HG02571 (cell line): Measurements from ENCODE around the gene TAF11L10.
"Not testable (repeated sequence)": the region's sequence is repeated elsewhere in the genome, so short reads cannot be mapped to it uniquely, and the experiment has no call there.

ENCODE experiments used
- ATAC-seq: cut with Tn5 transposase; IDR thresholded peaks from one replicate; pipeline ENCODE4 v1.9.1; 2021; ENCODE audit warnings: mild to moderate bottlenecking, moderate library complexity; ENCODE audit not compliant: unreplicated experiment

The TAF11L10 gene

DNA sequence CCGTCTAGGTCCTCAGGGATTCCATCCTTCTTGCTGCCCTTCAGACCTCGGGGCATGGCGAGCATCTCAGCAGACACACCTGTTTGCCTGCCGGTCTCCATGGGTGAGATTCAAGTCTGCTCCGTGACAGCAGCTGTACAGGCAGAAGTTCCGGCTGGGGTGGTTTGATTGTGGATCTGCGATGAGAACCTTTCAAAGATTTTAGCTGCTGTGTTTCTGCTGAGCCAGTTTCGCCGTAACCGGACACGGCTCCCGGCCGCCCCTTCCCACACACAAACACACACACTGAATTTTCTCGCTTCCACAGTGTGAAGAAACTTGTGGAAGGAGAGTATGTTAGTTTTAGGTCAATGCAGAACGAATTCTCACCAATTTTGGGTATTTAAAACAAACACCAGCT is at the start of gene TAF11L10:
TSS of gene TAF11L10 (minus strand) at position 101 of the 400 bp plus-strand sequence.
- not testable (repeated sequence) for ATAC-seq

DNA sequence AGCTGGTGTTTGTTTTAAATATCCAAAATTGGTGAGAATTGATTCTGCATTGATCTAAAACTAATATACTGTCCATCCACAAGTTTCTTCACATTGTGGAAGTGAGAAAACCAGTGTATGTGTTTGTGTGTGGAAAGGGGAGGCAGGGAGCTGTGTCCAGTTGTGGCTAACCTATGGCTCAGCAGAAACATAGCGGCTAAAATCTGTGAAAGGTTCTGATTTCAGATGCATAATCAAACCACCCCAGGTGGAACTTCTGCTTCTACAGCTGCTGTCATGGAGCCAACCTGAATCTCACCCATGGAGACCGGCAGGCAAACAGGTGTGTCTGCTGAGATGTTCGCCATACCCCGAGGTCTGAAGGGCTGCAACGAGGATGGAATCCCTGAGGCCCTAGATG is 36.5 kb upstream of the TAF11L10 start, which contains the start of gene TAF11L14:
TSS of gene TAF11L14 (plus strand) at position 301 of the 400 bp plus-strand sequence.
- no peak for ATAC-seq

DNA sequence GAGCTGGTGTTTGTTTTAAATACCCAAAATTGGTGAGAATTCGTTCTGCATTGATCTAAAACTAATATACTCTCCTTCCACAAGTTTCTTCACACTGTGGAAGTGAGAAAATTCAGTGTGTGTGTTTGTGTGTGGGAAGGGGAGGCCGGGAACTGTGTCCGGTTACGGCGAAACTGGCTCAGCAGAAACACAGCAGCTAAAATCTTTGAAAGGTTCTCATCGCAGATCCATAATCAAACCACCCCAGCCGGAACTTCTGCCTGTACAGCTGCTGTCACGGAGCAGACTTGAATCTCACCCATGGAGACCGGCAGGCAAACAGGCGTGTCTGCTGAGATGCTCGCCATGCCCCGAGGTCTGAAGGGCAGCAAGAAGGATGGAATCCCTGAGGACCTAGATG is 34.2 kb upstream of the TAF11L10 start, which contains the start of gene TAF11L13:
TSS of gene TAF11L13 (plus strand) at position 301 of the 400 bp plus-strand sequence.
- ATAC-seq, result not testable (repeated sequence)

DNA sequence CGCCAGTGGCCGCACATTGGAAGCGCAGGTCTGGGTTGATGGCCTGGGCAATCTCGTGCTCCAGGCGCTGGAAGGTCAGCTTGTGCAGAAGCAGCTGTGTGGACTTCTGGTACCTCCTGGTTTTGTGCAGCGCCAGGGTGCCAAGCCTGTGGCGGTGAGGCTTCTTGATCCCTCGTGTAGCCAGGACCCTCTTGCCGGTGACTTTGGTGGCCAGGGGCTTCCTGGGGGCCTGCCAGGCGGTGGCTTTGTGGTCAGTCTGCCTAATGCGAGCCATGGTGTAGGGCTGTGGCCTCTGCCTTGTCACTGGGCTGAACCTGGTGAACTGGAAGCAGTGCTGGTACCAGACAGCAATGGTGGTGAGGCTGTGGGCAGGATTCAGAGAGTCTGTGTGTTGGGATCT is 28.1 kb upstream of the TAF11L10 start:
- no peak for ATAC-seq

DNA sequence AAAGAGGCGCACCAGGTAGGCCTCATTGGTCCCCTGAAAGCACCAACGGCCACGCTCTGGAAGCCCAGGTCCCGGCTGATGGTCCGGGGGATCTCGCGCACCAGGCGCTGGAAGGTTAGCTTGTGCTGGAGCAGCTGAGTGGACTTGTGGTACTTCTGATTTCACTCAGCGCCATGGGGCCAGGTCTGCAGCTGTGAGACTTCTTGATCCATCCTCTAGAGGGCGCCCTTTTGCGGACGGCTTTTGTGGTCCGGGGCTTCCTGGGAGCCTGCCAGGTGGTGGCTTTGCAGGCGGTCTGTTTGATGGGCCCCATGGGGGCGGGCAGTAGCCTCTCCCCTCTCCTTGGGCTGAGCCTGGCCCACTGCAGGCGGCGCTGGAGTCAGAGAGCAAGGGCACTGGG is 23.0 kb upstream of the TAF11L10 start:
- no peak for ATAC-seq

DNA sequence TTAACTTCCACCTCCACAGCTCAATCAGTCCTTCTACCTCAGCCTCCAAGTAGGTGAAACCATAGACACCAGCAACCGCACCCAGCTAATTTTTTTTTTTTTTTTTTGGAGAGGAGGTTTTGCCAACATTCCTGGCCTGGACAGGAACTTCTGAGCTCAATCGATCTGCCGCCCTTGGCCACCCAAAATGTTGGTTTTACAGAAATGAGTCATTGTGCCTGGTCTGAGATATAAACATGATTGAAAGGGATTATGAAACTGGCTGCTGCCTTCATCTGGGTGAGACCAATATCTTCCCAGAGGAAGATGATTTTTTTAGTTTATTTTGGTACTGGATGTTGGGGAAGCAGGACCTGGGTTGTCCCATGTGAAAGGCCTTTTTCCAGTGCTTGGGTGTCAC is 21.7 kb upstream of the TAF11L10 start:
- ATAC-seq, result no peak

DNA sequence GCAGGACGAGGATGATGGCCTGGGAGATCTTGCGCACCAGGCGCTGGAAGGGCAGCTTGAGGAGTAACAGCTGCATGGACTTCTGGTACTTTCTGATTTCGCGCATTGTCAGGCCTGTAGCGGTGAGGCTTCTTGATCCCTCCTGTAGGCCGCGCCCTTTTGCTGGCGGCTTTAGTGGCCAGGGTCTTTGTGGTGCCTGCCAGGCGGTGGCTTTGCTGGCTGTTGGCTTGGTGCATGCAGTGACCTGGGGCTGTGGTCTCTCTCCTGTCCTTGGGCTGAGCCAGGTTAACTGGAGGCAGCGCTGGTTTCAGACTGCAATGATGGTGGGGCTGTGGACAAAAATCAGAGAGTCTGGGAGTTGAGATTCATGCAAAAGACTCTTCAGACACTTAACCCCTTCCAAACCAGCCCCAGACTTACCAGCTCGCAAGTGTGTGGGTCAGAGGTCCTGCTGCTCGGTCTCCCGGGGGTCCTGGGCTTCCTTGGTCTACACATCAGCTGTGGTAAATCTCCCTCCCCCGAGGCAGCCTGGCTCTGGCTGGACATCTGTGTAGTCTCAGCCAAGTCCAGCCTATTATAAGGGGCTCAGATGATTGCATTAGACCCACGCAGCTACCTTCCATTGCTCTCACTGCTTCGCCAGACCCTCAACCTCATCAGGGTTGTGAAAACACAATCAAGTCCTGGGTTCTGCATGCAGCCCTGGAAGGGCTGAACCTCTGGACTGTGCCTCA is 17.4 kb upstream of the TAF11L10 start:
- no peak for ATAC-seq

DNA sequence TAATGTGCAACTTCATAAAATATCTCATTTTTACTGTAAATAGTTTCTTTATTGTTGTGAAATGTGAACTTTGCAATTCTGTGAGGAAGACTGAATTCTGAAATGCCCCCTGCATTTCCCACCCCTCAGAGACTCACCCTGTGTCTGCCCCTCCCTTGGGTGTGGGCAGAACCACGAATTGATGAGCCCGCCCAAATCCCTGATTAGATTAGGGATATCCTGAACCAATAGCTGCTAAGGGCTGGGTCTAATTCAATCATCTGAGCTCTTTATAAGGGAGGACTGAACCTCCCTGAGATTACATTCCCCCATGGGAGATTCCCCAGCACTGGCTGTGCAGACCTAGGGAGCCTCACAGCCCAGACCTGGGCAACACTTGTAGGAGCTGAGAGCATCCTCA is 12.5 kb upstream of the TAF11L10 start, which contains the start of gene TAF11L12:
TSS of gene TAF11L12 (plus strand) at position 301 of the 400 bp plus-strand sequence.
- ATAC-seq, result not testable (repeated sequence)

DNA sequence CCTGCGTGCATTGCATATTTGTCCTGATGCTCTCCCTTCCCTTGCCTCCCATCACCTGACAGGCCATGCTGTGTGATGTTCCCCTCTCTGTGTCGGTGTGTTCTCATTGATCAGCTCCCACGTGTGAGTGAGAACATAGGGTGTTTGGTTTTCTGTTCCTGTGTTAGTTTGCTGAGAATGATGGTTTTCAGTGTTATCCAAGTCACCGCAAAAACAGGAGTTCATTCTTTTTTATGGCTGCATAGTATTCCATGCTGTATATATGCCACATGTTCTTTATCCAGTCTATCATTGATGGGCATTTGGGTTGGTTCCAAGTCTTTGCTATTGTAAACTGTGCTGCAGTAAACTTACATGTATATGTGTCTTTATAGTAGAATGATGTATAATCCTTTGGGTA is 9.8 kb upstream of the TAF11L10 start:
- ATAC-seq, result not testable (repeated sequence)

DNA sequence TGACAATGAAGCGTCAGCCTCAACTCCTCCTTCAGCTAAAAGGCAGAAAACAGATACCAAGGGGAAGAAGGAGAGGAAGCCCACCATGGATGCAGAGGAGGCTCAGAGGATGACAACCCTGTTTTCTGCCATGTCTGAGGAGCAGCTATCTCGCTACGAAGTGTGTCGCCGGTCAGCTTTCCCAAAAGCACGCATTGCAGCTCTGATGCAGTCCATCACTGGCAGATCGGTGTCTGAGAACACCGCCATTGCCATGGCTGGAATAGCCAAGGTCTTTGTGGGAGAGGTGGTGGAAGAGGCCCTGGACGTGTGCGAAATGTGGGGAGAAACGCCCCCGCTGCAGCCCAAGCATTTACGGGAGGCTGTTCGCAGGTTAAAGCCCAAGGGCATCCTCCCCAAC is 7.3 kb upstream of the TAF11L10 start:
- ATAC-seq, result no peak

DNA sequence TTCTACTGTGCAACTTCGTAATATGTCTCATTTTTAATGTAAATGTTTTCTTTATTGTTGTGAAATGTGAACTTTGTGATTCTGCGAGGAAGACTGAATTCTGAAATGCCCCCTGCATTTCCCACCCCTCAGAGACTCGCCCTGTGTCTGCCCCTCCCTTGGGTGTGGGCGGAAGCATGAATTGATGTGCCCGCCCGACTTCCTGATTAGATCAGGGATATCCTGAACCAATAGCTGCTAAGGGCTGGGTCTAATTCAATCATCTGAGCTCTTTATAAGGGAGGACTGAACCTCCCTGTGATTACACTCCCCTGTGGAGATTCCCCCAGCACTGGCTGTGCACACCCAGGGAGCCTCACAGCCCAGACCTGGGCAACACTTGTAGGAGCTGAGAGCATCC is 6.3 kb upstream of the TAF11L10 start, which contains the start of gene TAF11L11:
TSS of gene TAF11L11 (plus strand) at position 304 of the 400 bp plus-strand sequence.
- not testable (repeated sequence) for ATAC-seq

DNA sequence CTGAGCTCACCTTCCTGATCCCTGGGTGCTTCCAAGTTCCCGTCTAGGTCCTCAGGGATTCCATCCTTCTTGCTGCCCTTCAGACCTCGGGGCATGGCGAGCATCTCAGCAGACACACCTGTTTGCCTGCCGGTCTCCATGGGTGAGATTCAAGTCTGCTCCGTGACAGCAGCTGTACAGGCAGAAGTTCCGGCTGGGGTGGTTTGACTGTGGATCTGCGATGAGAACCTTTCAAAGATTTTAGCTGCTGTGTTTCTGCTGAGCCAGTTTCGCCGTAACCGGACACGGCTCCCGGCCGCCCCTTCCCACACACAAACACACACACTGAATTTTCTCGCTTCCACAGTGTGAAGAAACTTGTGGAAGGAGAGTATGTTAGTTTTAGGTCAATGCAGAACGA is 3.4 kb downstream of the TAF11L10 start, which contains the start of gene TAF11L9:
TSS of gene TAF11L9 (minus strand) at position 140 of the 400 bp plus-strand sequence.
- not testable (repeated sequence) for ATAC-seq

DNA sequence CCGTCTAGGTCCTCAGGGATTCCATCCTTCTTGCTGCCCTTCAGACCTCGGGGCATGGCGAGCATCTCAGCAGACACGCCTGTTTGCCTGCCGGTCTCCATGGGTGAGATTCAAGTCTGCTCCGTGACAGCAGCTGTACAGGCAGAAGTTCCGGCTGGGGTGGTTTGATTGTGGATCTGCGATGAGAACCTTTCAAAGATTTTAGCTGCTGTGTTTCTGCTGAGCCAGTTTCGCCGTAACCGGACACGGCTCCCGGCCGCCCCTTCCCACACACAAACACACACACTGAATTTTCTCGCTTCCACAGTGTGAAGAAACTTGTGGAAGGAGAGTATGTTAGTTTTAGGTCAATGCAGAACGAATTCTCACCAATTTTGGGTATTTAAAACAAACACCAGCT is 6.8 kb downstream of the TAF11L10 start, which contains the start of gene TAF11L8:
TSS of gene TAF11L8 (minus strand) at position 101 of the 400 bp plus-strand sequence.
- not testable (repeated sequence) for ATAC-seq

DNA sequence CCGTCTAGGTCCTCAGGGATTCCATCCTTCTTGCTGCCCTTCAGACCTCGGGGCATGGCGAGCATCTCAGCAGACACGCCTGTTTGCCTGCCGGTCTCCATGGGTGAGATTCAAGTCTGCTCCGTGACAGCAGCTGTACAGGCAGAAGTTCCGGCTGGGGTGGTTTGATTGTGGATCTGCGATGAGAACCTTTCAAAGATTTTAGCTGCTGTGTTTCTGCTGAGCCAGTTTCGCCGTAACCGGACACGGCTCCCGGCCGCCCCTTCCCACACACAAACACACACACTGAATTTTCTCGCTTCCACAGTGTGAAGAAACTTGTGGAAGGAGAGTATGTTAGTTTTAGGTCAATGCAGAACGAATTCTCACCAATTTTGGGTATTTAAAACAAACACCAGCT is 12.0 kb downstream of the TAF11L10 start, which contains the start of gene TAF11L7:
TSS of gene TAF11L7 (minus strand) at position 101 of the 400 bp plus-strand sequence.
- not testable (repeated sequence) for ATAC-seq
